Skeletal muscle tissue (tissue), 4 donors: Measurements from ENCODE around the gene OSBPL3. TPM values are rescaled to one million over a fixed set of nuclear protein-coding genes. Genes with fewer than 3 reads are reported as not detected.

Experiments
- H3K27ac ChIP-seq: one replicate; pipeline ENCODE4 v1.7.0; 2013; ENCODE audit warnings: mild to moderate bottlenecking, low read depth, low read length, inconsistent platforms
- H3K27me3 ChIP-seq, 3 donors: one replicate each; pipeline ENCODE4 v1.7.0; 2013; ENCODE audit warnings: low read length in 3 of 3; ENCODE audit not compliant: control insufficient read depth in 3 of 3, insufficient read depth in 3 of 3
- H3K36me3 ChIP-seq, 3 donors: one replicate each; pipeline ENCODE4 v1.7.0; 2013; ENCODE audit warnings: low read length in 3 of 3; ENCODE audit not compliant: control insufficient read depth in 3 of 3, insufficient read depth in 3 of 3
- H3K4me1 ChIP-seq, 3 donors: one replicate each; pipeline ENCODE4 v1.7.0; 2013; ENCODE audit warnings: low read length in 3 of 3, mild to moderate bottlenecking in 3 of 3; ENCODE audit not compliant: control insufficient read depth in 3 of 3, insufficient read depth in 3 of 3
- H3K4me3 ChIP-seq, 3 donors: one replicate each; pipeline ENCODE4 v1.7.0; 2013; ENCODE audit warnings: low read length in 3 of 3
- H3K9ac ChIP-seq, 3 donors: one replicate each; pipeline ENCODE4 v1.7.0; 2013; ENCODE audit warnings: low read length in 3 of 3, mild to moderate bottlenecking in 3 of 3, moderate library complexity in 2 of 3, low read depth in 1 of 3
- H3K9me3 ChIP-seq, 3 donors: one replicate each; pipeline ENCODE4 v1.7.0; 2013; ENCODE audit warnings: low read length in 3 of 3; ENCODE audit not compliant: control insufficient read depth in 3 of 3
- total RNA-seq: library from RNA; depleted of rRNA; stranded (reverse); fragments of >200 nt; gene quantifications from one replicate; pipeline ENCODE4 v1.2.3, GENCODE V29; 2014
- donor health status: Osteomylitis.

The OSBPL3 gene
- total RNA-seq, 1 donor from 2014 or later = 2.6 TPM

DNA sequence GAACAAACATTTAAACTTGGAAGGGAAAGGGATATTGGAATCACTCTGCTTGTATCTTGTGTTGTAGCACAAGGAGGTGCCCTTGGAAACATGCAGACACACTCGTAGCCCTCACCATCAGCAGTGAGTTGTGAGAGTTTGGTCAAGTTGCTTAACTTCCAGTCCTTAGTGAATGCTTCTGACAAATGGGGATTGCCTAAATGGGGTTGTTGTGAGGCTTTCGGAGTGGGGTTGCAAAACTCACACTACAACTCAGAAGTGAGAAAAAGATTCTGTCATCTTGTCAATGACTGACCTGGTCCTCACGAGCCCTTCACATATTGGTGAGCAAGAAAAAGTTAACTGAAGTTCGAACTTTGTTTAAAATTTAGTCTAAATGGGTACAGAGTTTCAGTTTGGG lies 193.7 kb downstream of the OSBPL3 start:
- Histone ChIP-seq H3K27me3 (no peaks in the 10 kb centered on the region), H3K9me3 (no peaks in the 10 kb centered on the region), H3K4me3 (no peak overlapping the region), H3K9ac (no peak overlapping the region), H3K27ac (peak overlapping the region; percentile 63), H3K36me3 (no peaks in the 10 kb centered on the region), H3K4me1 (peaks cover 8 to 15% (median 11%) of the 10 kb centered on the region in 3 donors)

DNA sequence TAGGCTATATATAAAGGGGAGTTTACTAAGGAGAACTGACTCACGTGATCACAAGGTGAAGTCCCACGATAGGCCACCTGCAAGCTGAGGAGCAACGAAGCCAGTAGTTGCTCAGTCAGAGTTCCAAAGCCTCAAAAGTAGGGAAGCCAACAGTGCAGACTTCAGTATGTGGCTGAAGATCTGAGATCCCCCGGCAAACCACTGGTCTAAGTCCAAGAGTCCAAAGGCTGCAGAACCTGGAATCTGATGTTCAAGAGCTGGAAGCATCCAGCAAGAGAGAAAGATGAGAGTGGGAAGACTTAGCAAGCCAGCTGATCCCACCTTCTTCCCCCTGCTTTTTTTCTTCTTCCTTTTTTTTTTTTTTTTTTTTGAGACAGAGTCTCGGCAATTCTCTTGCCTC lies 195.7 kb downstream of the OSBPL3 start:
- no peak overlapping the region for H3K4me3 ChIP-seq
- H3K36me3 ChIP-seq = no peaks in the 10 kb centered on the region
- no peaks in the 10 kb centered on the region for H3K27me3 ChIP-seq
- H3K4me1 ChIP-seq = peaks cover 11 to 20% (median 16%) of the 10 kb centered on the region in 3 donors
- no peak overlapping the region for H3K27ac ChIP-seq
- no peak overlapping the region for H3K9ac ChIP-seq
- H3K9me3 ChIP-seq = no peaks in the 10 kb centered on the region

DNA sequence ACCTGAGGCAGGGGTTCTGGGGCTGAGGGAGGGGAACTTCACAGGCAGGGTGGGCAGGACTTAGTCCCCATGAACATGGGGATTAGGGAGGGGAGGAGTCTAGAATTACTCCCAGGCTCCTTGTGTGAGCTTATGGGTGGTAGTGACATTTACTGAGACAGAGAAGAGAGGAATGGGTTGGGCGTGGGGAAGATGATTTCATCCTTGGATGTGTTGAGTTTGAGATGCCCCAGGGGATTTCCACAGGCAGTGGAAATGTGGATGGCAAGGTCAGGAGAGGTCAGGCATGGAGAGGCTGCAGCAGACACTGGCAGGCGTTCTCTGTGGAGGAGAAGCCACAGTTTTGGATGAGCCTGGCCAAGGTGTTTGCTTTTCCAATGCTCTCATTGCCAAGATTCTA lies 196.3 kb downstream of the OSBPL3 start:
- Histone ChIP-seq H3K9ac (no peak overlapping the region), H3K27me3 (no peaks in the 10 kb centered on the region), H3K9me3 (no peaks in the 10 kb centered on the region), H3K4me3 (no peak overlapping the region), H3K27ac (no peak overlapping the region), H3K36me3 (no peaks in the 10 kb centered on the region), H3K4me1 (peaks cover 11 to 26% (median 22%) of the 10 kb centered on the region in 3 donors)

DNA sequence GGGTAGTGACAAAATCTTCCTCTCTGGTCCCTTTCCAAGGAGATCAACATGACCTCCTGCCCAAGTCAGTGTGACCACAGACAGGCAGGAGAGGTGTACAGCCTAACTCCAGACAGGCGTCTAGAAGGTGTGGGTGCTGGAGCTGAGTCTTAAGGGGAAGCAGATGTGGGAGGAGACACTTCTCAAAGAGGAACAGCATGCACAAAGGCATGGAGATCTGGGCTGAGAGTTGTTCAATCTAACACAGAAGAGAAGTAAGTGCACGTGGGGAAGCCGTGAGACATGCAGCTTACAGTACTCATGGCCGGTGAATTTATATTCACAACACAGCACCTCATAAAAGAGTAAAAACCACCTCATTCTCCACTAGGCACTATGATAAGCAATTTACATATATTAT lies 198.9 kb downstream of the OSBPL3 start:
- Histone ChIP-seq H3K9ac (no peak overlapping the region), H3K27ac (no peak overlapping the region), H3K36me3 (no peaks in the 10 kb centered on the region), H3K9me3 (no peaks in the 10 kb centered on the region), H3K4me3 (no peak overlapping the region), H3K4me1 (peaks cover 0 to 20% (median 19%) of the 10 kb centered on the region in 3 donors), H3K27me3 (no peaks in the 10 kb centered on the region)

DNA sequence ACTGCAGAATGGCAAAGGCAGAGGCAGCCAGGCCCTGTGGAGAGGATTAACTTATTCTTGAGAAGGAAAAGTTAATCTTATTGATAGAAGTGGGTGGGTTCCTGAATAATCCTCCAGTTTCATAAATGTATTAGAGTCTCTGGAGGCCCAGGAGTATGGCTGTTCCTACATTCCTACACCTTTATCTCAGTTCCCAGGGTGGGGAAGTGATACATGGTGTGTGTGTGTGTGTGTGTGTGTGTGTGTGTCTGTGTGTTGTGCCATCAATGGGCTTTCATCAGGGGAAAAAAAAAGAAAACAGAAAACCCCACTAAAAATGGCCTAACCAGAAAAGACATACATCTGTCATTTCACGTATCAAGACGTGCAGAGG lies 200.7 kb downstream of the OSBPL3 start:
- no peaks in the 10 kb centered on the region for H3K9me3 ChIP-seq
- peak overlapping the region in 2 of 3 donors; percentile 66 to 67 for H3K9ac ChIP-seq
- peaks cover 0 to 20% (median 19%) of the 10 kb centered on the region in 3 donors for H3K4me1 ChIP-seq
- H3K4me3 ChIP-seq = peak overlapping the region; percentile 10 to 57 (median 23)
- H3K27ac ChIP-seq = peak overlapping the region; percentile 85
- H3K27me3 ChIP-seq = no peaks in the 10 kb centered on the region
- no peaks in the 10 kb centered on the region for H3K36me3 ChIP-seq

DNA sequence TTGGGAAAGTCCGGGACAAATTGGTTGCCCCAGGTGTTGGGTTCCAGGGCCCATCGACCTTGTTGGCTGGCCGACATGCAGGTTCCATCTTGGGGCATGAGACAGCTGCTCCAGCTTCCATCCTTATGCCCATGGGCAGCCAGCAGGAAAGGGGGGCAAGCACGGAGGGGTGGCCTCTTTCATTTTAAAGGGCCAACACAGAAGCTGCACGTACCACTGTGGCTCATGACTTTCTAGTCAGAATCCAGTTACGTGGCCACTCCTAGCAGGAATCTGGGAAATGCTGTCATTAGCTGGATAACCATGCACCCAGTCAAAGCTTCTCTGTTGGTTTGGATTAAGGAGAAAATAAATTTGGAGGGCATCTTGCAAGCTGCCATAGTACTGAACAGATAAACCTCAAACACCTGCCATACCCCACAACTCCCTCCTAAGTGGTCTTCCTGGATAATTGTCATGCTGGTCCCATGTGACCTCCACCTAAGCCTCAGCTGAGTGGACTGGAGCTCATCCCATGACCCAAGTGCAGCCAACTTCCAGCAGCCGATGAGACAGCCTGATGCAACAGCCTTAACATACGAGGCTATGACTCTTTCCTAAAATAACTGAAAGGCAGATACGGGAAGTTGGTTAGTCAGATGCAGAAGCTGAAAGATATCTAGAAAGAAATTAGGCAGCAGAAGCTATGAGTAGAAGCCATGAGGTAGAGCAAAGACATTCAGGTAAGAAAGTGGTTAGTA lies 201.3 kb downstream of the OSBPL3 start:
- H3K36me3 ChIP-seq = no peaks in the 10 kb centered on the region
- peak overlapping the region in 2 of 3 donors; percentile 66 to 67 for H3K9ac ChIP-seq
- peak overlapping the region; percentile 10 to 57 (median 23) for H3K4me3 ChIP-seq
- H3K9me3 ChIP-seq = no peaks in the 10 kb centered on the region
- H3K27ac ChIP-seq = peak overlapping the region; percentile 85
- H3K4me1 ChIP-seq = peaks cover 0 to 19% (median 19%) of the 10 kb centered on the region in 3 donors
- no peaks in the 10 kb centered on the region for H3K27me3 ChIP-seq

DNA sequence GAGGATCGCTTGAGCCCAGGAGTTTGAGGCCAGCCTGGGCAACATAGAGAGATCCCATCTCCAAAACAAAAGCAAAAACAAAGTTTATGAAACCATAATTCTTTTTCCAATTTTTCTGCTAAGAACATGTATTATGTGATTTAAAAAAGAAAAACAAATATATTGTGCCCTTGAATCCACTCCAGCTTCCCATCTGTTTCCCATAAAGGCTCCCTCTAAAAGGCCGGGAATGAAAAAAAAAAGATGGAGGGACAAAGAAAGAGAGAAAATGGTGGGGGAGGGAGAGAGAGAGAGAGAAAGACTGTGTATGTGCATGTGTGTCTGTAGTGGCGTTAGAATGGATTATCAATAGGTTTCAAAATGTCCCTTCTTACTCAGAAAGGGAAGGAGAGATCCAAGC lies 202.2 kb downstream of the OSBPL3 start:
- H3K27me3 ChIP-seq = no peaks in the 10 kb centered on the region
- no peaks in the 10 kb centered on the region for H3K9me3 ChIP-seq
- peak overlapping the region; percentile 85 for H3K27ac ChIP-seq
- H3K36me3 ChIP-seq = no peaks in the 10 kb centered on the region
- peaks cover 0 to 19% (median 15%) of the 10 kb centered on the region in 3 donors for H3K4me1 ChIP-seq
- H3K9ac ChIP-seq = no peak overlapping the region
- H3K4me3 ChIP-seq = no peak overlapping the region

DNA sequence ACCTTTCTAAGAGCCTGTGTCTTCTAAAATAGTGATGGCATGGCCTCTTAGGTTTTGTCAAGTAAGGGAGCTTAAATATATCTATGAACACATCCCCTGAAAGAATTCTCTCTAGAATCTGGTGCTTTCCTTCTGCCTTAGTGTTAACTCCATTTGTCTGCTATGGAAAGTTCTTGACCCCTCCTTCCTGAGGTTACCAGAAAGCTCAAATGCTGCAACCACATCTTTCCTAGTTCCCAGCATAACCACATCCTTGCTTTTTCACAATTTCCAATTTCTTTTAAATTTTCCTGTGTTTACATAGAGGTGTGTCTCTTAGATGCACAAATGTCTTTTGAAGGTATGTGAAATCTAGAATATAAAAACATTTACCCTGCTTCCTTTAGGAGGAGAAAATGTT lies 206.3 kb downstream of the OSBPL3 start:
- Histone ChIP-seq H3K27me3 (no peaks in the 10 kb centered on the region), H3K4me3 (no peak overlapping the region), H3K9ac (no peak overlapping the region), H3K4me1 (peaks cover 0 to 5% (median 4%) of the 10 kb centered on the region in 3 donors), H3K27ac (no peak overlapping the region), H3K36me3 (no peaks in the 10 kb centered on the region), H3K9me3 (no peaks in the 10 kb centered on the region)

DNA sequence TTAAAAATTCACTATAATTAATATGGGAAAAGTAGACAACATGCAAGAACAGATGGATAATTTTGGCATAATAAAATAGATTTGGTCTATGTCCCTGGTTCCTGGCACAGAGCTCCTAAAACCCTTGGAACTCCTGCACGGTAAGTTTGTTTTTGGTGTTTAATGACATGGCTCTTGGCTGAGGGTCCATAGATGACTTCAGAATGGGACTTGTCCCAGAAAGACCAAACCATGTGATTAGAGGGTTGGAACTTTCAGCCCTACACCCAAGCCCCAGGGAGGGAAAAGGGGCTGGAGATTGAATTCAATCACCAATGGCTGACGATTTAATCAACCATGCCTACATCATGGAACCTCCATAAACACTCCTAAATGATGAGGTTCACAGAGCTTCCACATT lies 210.1 kb downstream of the OSBPL3 start:
- Histone ChIP-seq H3K9me3 (no peaks in the 10 kb centered on the region), H3K4me3 (no peak overlapping the region), H3K27me3 (no peaks in the 10 kb centered on the region), H3K9ac (no peak overlapping the region), H3K27ac (no peak overlapping the region), H3K36me3 (no peaks in the 10 kb centered on the region), H3K4me1 (peaks cover 1 to 6% (median 5%) of the 10 kb centered on the region in 3 donors)

DNA sequence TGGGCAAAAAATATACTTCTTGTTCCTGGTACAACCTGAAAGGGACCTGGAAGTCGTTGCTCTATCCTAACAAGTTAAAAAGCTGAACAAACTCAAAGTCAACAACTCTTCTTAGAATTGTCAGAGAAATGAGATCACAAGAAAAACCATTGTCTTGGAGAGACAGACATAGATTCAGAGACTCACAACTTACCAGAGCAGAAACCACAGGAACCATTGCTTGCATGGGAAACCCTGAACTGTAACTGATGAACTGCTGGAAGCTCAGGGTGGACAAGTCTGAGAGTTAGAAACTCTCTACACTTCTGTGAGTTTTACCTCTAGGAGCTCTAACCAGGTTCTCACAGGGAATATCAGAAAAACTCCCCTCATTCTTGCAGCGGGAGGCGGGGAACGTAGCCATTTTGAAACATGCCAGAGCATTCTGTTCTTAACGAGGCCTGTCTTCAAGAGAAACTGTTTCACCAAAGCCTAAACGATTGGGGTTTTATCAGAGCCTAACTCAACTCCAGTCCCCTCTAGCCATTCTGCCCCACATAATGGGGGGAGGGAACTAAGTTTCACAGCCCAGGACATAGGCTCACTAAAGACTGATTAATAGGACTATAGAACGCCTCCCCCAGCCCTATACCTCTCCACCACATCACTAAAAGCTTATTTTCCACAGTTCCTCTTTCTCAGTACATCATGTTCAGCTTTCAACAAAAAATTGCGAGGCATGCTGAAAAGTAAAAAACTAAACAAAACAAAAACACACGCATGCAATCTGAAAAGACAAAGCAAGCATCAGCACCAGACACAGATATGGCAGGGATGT lies 210.8 kb downstream of the OSBPL3 start:
- Histone ChIP-seq H3K9me3 (no peaks in the 10 kb centered on the region), H3K4me1 (peaks cover 5 to 7% (median 7%) of the 10 kb centered on the region in 3 donors), H3K27ac (no peak overlapping the region), H3K36me3 (no peaks in the 10 kb centered on the region), H3K4me3 (no peak overlapping the region), H3K9ac (no peak overlapping the region), H3K27me3 (no peaks in the 10 kb centered on the region)
